ENCODE results near the gene GRK5. TPM values are rescaled to one million over a fixed set of nuclear protein-coding genes. Genes with fewer than 3 reads are reported as not detected.
"Not testable (repeated sequence)": the region's sequence is repeated elsewhere in the genome, so short reads cannot be mapped to it uniquely, and the experiment has no call there.

Gene GRK5
- total RNA-seq, 1 donor from 2014 or later, result 43.2 TPM

- no peak for DNase-seq (ENCODE audit: extremely low spot score, unreplicated experiment)
- Mint-ChIP-seq H3K36me3 (ENCODE audit: unreplicated experiment) (peaks cover 5% of the 10 kb centered on the region), H3K9me3 (ENCODE audit: unreplicated experiment) (no peaks in the 10 kb centered on the region), H3K4me3 (ENCODE audit: unreplicated experiment) (no peak overlapping the region), H3K27me3 (ENCODE audit: unreplicated experiment) (no peaks in the 10 kb centered on the region), H3K27ac (ENCODE audit: unreplicated experiment) (no peak overlapping the region), H3K4me1 (ENCODE audit: unreplicated experiment) (peaks cover 39% of the 10 kb centered on the region)
- no peak for TF ChIP-seq CTCF (IDR thresholded peaks at IDR 0.05)
Measured at GRCh38 chr10:119272736-119273135, 65.4 kb downstream of the GRK5 start.

- H3K36me3 Mint-ChIP-seq (ENCODE audit: unreplicated experiment), result peaks cover 5% of the 10 kb centered on the region
- H3K27ac Mint-ChIP-seq (ENCODE audit: unreplicated experiment), result no peak overlapping the region
- H3K9me3 Mint-ChIP-seq (ENCODE audit: unreplicated experiment), result no peaks in the 10 kb centered on the region
- DNase-seq (ENCODE audit: extremely low spot score, unreplicated experiment), result no peak
- peaks cover 39% of the 10 kb centered on the region for H3K4me1 Mint-ChIP-seq (ENCODE audit: unreplicated experiment)
- no peaks in the 10 kb centered on the region for H3K27me3 Mint-ChIP-seq (ENCODE audit: unreplicated experiment)
- no peak overlapping the region for H3K4me3 Mint-ChIP-seq (ENCODE audit: unreplicated experiment)
- no peak for TF ChIP-seq CTCF (IDR thresholded peaks at IDR 0.05)
Measured at GRCh38 chr10:119273413-119273812, 66.0 kb downstream of the GRK5 start.

GRCh38 chr10:119274519-119275045, 67.2 kb downstream of the GRK5 start:
- no peak for DNase-seq (ENCODE audit: extremely low spot score, unreplicated experiment)
- Mint-ChIP-seq H3K27me3 (ENCODE audit: unreplicated experiment) (no peaks in the 10 kb centered on the region), H3K4me3 (ENCODE audit: unreplicated experiment) (no peak overlapping the region), H3K9me3 (ENCODE audit: unreplicated experiment) (no peaks in the 10 kb centered on the region), H3K27ac (ENCODE audit: unreplicated experiment) (no peak overlapping the region), H3K4me1 (ENCODE audit: unreplicated experiment) (peaks cover 39% of the 10 kb centered on the region), H3K36me3 (ENCODE audit: unreplicated experiment) (peaks cover 5% of the 10 kb centered on the region)
- no peak for TF ChIP-seq CTCF (IDR thresholded peaks at IDR 0.05)

- no peaks in the 10 kb centered on the region for H3K9me3 Mint-ChIP-seq (ENCODE audit: unreplicated experiment)
- H3K36me3 Mint-ChIP-seq (ENCODE audit: unreplicated experiment), result peaks cover 5% of the 10 kb centered on the region
- DNase-seq (ENCODE audit: extremely low spot score, unreplicated experiment), result no peak
- no peaks in the 10 kb centered on the region for H3K27me3 Mint-ChIP-seq (ENCODE audit: unreplicated experiment)
- H3K4me3 Mint-ChIP-seq (ENCODE audit: unreplicated experiment), result no peak overlapping the region
- peaks cover 37% of the 10 kb centered on the region for H3K4me1 Mint-ChIP-seq (ENCODE audit: unreplicated experiment)
- no peak overlapping the region for H3K27ac Mint-ChIP-seq (ENCODE audit: unreplicated experiment)
- TF ChIP-seq CTCF (IDR thresholded peaks at IDR 0.05), result no peak
Measured at GRCh38 chr10:119275085-119275484, 67.7 kb downstream of the GRK5 start.

GRCh38 chr10:119276194-119276593, 68.8 kb downstream of the GRK5 start:
- H3K4me1 Mint-ChIP-seq (ENCODE audit: unreplicated experiment), result peaks cover 27% of the 10 kb centered on the region
- not testable (repeated sequence) for H3K27ac Mint-ChIP-seq (ENCODE audit: unreplicated experiment); H3K27me3 Mint-ChIP-seq (ENCODE audit: unreplicated experiment); H3K36me3 Mint-ChIP-seq (ENCODE audit: unreplicated experiment); H3K9me3 Mint-ChIP-seq (ENCODE audit: unreplicated experiment); DNase-seq (ENCODE audit: extremely low spot score, unreplicated experiment); H3K4me3 Mint-ChIP-seq (ENCODE audit: unreplicated experiment)
